ENCODE results near the gene TBC1D8B. TPM values are rescaled to one million over a fixed set of nuclear protein-coding genes. Genes with fewer than 3 reads are reported as not detected.

Gene TBC1D8B
- total RNA-seq = 11.7 and 14.4 TPM in 2 replicates

GRCh38 chrX:106802388-106803275 lies at the start of gene TBC1D8B:
Gene TBC1D8B, plus strand, starts transcription at chrX:106802673. Its CDS starts 181 bp downstream, at chrX:106802854.

GRCh38 chrX:106903291-106903824 lies 100.9 kb downstream of the TBC1D8B start, which contains the start of gene RIPPLY1:
Gene RIPPLY1, minus strand, starts transcription at chrX:106903341. Its CDS starts 54 bp downstream, at chrX:106903287.

GRCh38 chrX:106919932-106920452 lies 117.5 kb downstream of the TBC1D8B start, which contains the start of gene CLDN2:
Gene CLDN2, plus strand, starts transcription at chrX:106920402. Its CDS starts 7,827 bp downstream, at chrX:106928229.

Other genes with a start within 250 kb of the TBC1D8B start
- gene RADX, start 190.7 kb upstream of the TBC1D8B start, total RNA-seq = 1.7 and 1.9 TPM in 2 replicates
- gene RNF128, start 76.0 kb upstream of the TBC1D8B start, total RNA-seq = under 0.01 and 0.16 TPM in 2 replicates
- gene RIPPLY1, start 100.7 kb downstream of the TBC1D8B start, total RNA-seq = not detected in 2 replicates
- not detected in 2 replicates for gene CLDN2, start 117.7 kb downstream of the TBC1D8B start, total RNA-seq
- 36.2 and 41.2 TPM in 2 replicates for gene MORC4, start 197.5 kb downstream of the TBC1D8B start, total RNA-seq